ENCODE measurements around the gene PPL. TPM values are rescaled to one million over a fixed set of nuclear protein-coding genes. Genes with fewer than 3 reads are reported as not detected.

Gene PPL
- total RNA-seq, 1 experiment from 2014 or later = 49.1 TPM

GRCh38 chr16:4936181-4936990 lies 562 bp downstream of the PPL start:
- intact Hi-C loops (cut with micrococcal nuclease) = loop anchor here (10.0 kb wide), 1 partner anchor 52 kb away; no protein-coding TSS in a partner anchor
- ChIA-PET POLR2A (interaction anchor here (0.5 to 3.8 kb wide), 21 partner anchors 8 to 1802 kb away, joined by 3 to 45 read pairs (median 6); partner anchors contain the start of genes ANKS3, DNAAF8, GLYR1 and NUDT16L1), CTCF (interaction anchor here (0.6 to 4.3 kb wide), 18 partner anchors 8 to 202 kb away, joined by 3 to 33 read pairs (median 4); partner anchors contain the start of genes ANKS3 and DNAAF8)
- no peak overlapping the region for H3K27ac Mint-ChIP-seq (ENCODE audit: low read depth, unreplicated experiment)
- H3K4me1 Mint-ChIP-seq (ENCODE audit: insufficient read depth, unreplicated experiment) = peaks cover 26% of the 10 kb centered on the region
- DNase-seq (ENCODE audit: unreplicated experiment) = peak; percentile 61
- BruUV-seq (replicated peaks) = TSS peak; percentile 46
- TF ChIP-seq CTCF (IDR thresholded peaks at IDR 0.05; ENCODE audit: unreplicated experiment) = peak; percentile 12
- H3K36me3 Mint-ChIP-seq (ENCODE audit: insufficient read depth, unreplicated experiment) = peaks cover 30% of the 10 kb centered on the region
- no peaks in the 10 kb centered on the region for H3K27me3 Mint-ChIP-seq (ENCODE audit: insufficient read depth, unreplicated experiment)
- no peaks in the 10 kb centered on the region for H3K9me3 Mint-ChIP-seq (ENCODE audit: unreplicated experiment)
- peak overlapping the region; percentile 86 for H3K4me3 Mint-ChIP-seq (ENCODE audit: unreplicated experiment)

GRCh38 chr16:4935241-4935855 lies 1.6 kb downstream of the PPL start:
- peak; percentile 98 for DNase-seq (ENCODE audit: unreplicated experiment)
- peak overlapping the region; percentile 69 for H3K27ac Mint-ChIP-seq (ENCODE audit: low read depth, unreplicated experiment)
- H3K4me1 Mint-ChIP-seq (ENCODE audit: insufficient read depth, unreplicated experiment) = peaks cover 21% of the 10 kb centered on the region
- CTCF ChIA-PET = interaction anchor here (0.6 to 4.3 kb wide), 14 partner anchors 9 to 200 kb away, joined by 3 to 33 read pairs (median 4); no protein-coding TSS in a partner anchor
- H3K36me3 Mint-ChIP-seq (ENCODE audit: insufficient read depth, unreplicated experiment) = peaks cover 41% of the 10 kb centered on the region
- no peaks in the 10 kb centered on the region for H3K9me3 Mint-ChIP-seq (ENCODE audit: unreplicated experiment)
- no TSS peak for BruUV-seq (replicated peaks)
- peak overlapping the region; percentile 86 for H3K4me3 Mint-ChIP-seq (ENCODE audit: unreplicated experiment)
- intact Hi-C loops (cut with micrococcal nuclease) = loop anchor here (1.0 to 10.0 kb wide), 2 partner anchors 9 to 51 kb away; no protein-coding TSS in a partner anchor
- POLR2A ChIA-PET = interaction anchor here (0.6 to 3.8 kb wide), 24 partner anchors 9 to 1801 kb away, joined by 3 to 45 read pairs (median 6); partner anchors contain the start of genes ANKS3, DNAAF8, GLYR1 and NUDT16L1
- H3K27me3 Mint-ChIP-seq (ENCODE audit: insufficient read depth, unreplicated experiment) = no peaks in the 10 kb centered on the region
- no peak for TF ChIP-seq CTCF (IDR thresholded peaks at IDR 0.05; ENCODE audit: unreplicated experiment)

- peaks cover 48% of the 10 kb centered on the region for H3K36me3 Mint-ChIP-seq (ENCODE audit: insufficient read depth, unreplicated experiment)
- DNase-seq (ENCODE audit: unreplicated experiment) = no peak
Observed at GRCh38 chr16:4934591-4934990, 2.4 kb downstream of the PPL start.

More at GRCh38 chr16:4934591-4934990, 2.4 kb downstream of the PPL start:
- ChIA-PET CTCF (interaction anchor here (1.6 to 4.3 kb wide), 4 partner anchors 12 to 78 kb away, joined by 3 to 33 read pairs (median 7); no protein-coding TSS in a partner anchor), POLR2A (interaction anchor here (0.6 to 3.8 kb wide), 9 partner anchors 8 to 164 kb away, joined by 3 to 23 read pairs (median 11); partner anchors contain the start of gene SEC14L5)
- H3K27ac Mint-ChIP-seq (ENCODE audit: low read depth, unreplicated experiment) = peak overlapping the region; percentile 69
- peaks cover 21% of the 10 kb centered on the region for H3K4me1 Mint-ChIP-seq (ENCODE audit: insufficient read depth, unreplicated experiment)
- no peaks in the 10 kb centered on the region for H3K9me3 Mint-ChIP-seq (ENCODE audit: unreplicated experiment)
- H3K4me3 Mint-ChIP-seq (ENCODE audit: unreplicated experiment) = peak overlapping the region; percentile 86
- BruUV-seq (replicated peaks) = TSS peak; percentile 5
- TF ChIP-seq CTCF (IDR thresholded peaks at IDR 0.05; ENCODE audit: unreplicated experiment) = no peak
- intact Hi-C loops (cut with micrococcal nuclease) = loop anchor here (10.0 kb wide), 1 partner anchor 50 kb away; no protein-coding TSS in a partner anchor
- H3K27me3 Mint-ChIP-seq (ENCODE audit: insufficient read depth, unreplicated experiment) = no peaks in the 10 kb centered on the region
